ENCODE results near the gene PDZD2.

GRCh38 chr5:31807789-31808540, 169.0 kb downstream of the PDZD2 start:
- TF ChIP-seq JUN (IDR thresholded peaks at IDR 0.05; ENCODE audit: borderline replicate concordance, insufficient read depth, insufficient read length, low read depth): no peak
- TF ChIP-seq POLR2A (IDR thresholded peaks at IDR 0.05; ENCODE audit: low read depth, low read length): no peak
- TF ChIP-seq, protein P1, sequence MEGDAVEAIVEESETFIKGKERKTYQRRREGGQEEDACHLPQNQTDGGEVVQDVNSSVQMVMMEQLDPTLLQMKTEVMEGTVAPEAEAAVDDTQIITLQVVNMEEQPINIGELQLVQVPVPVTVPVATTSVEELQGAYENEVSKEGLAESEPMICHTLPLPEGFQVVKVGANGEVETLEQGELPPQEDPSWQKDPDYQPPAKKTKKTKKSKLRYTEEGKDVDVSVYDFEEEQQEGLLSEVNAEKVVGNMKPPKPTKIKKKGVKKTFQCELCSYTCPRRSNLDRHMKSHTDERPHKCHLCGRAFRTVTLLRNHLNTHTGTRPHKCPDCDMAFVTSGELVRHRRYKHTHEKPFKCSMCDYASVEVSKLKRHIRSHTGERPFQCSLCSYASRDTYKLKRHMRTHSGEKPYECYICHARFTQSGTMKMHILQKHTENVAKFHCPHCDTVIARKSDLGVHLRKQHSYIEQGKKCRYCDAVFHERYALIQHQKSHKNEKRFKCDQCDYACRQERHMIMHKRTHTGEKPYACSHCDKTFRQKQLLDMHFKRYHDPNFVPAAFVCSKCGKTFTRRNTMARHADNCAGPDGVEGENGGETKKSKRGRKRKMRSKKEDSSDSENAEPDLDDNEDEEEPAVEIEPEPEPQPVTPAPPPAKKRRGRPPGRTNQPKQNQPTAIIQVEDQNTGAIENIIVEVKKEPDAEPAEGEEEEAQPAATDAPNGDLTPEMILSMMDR (IDR thresholded peaks at IDR 0.05; ENCODE audit: extremely low read depth in 1 of 2, insufficient read depth in 1 of 2, low read depth in 1 of 2, low read length in 2 of 2): no peak
- TF ChIP-seq POLR2AphosphoS5 (IDR thresholded peaks at IDR 0.05; ENCODE audit: insufficient read depth, low read depth, low read length): no peak
- TF ChIP-seq MAX (IDR thresholded peaks at IDR 0.05; ENCODE audit: insufficient read depth, insufficient read length): no peak
- no peak for TF ChIP-seq EZH2 (IDR thresholded peaks at IDR 0.05; ENCODE audit: borderline replicate concordance, low read depth, low read length, severe bottlenecking)

Data from endothelial cell of umbilical vein (primary cell).